CD4-positive, alpha-beta T cell (primary cell): ENCODE data around the gene TECPR1. TPM values are rescaled to one million over a fixed set of nuclear protein-coding genes. Genes with fewer than 3 reads are reported as not detected.

Experiments
- ATAC-seq: fragments of 200-7000 bp; cut with Tn5 transposase; one replicate; pipeline ENCODE4 v1.10.0; 2022; ENCODE audit warnings: mild to moderate bottlenecking; ENCODE audit not compliant: poor library complexity
- CTCF ChIA-PET: fragments of 350-600 bp; sonication (Branson Sonifier 250); formaldehyde crosslinking; loops from one replicate; lab custom pipeline; 2021; ENCODE audit warnings: antibody characterized with exemption, inconsistent platforms; lab: Charles Lee
- POLR2A ChIA-PET: fragments of 350-600 bp; sonication (Branson Sonifier 250); formaldehyde crosslinking; loops from one replicate; lab custom pipeline; 2021; ENCODE audit warnings: antibody characterized with exemption, inconsistent platforms; lab: Charles Lee
- DNase-seq, 14 experiments: peaks; one replicate each; pipeline ENCODE4 v3.0.0-alpha.2; 2013 to 2020; ENCODE audit warnings: mixed read lengths in 2 of 14
- H3K27ac ChIP-seq, 2 donors: one replicate each; pipeline versions ENCODE4 v1.5.1 to v1.7.0; 2013; ENCODE audit warnings: low read length in 2 of 2, low read depth in 1 of 2, mild to moderate bottlenecking in 1 of 2
- H3K27me3 ChIP-seq, 2 experiments: 1 replicate in 1 of 2; 2 replicates in 1 of 2; pipeline versions ENCODE4 v1.6.1 to v1.7.0; 2013; ENCODE audit warnings: low read length in 2 of 2, control low read depth in 1 of 2, mild to moderate bottlenecking in 1 of 2, moderate library complexity in 1 of 2; ENCODE audit not compliant: insufficient read depth in 2 of 2, control insufficient read depth in 1 of 2
- H3K36me3 ChIP-seq: one replicate; pipeline ENCODE4 v1.6.1; 2013; ENCODE audit warnings: low read length, control low read depth; ENCODE audit not compliant: insufficient read depth
- H3K4me1 ChIP-seq: one replicate; pipeline ENCODE4 v1.6.1; 2013; ENCODE audit warnings: low read length, control low read depth; ENCODE audit not compliant: insufficient read depth
- H3K4me3 ChIP-seq: one replicate; pipeline ENCODE4 v1.5.1; 2013; ENCODE audit warnings: mild to moderate bottlenecking, low read length, moderate library complexity
- H3K9me3 ChIP-seq, 2 experiments: 1 replicate in 1 of 2; 2 replicates in 1 of 2; pipeline versions ENCODE4 v1.6.1 to v1.7.0; 2013; ENCODE audit warnings: low read length in 2 of 2, mild to moderate bottlenecking in 2 of 2, control low read depth in 1 of 2, moderate library complexity in 1 of 2; ENCODE audit not compliant: control insufficient read depth in 1 of 2, insufficient read depth in 1 of 2
- H3K27ac Mint-ChIP-seq: one replicate; pipeline ENCODE4 v1.8.0; 2020; ENCODE audit warnings: mixed read lengths
- H3K27me3 Mint-ChIP-seq: one replicate; pipeline ENCODE4 v1.8.0; 2021; ENCODE audit warnings: mixed read lengths
- H3K36me3 Mint-ChIP-seq: one replicate; pipeline ENCODE4 v1.8.0; 2021; ENCODE audit warnings: low read depth, mixed read lengths
- H3K4me1 Mint-ChIP-seq: one replicate; pipeline ENCODE4 v1.8.0; 2021; ENCODE audit warnings: low read depth, mixed read lengths
- H3K4me3 Mint-ChIP-seq: one replicate; pipeline ENCODE4 v1.8.0; 2020; ENCODE audit warnings: mild to moderate bottlenecking, mixed read lengths
- H3K9me3 Mint-ChIP-seq: one replicate; pipeline ENCODE4 v1.8.0; 2020; ENCODE audit warnings: mixed read lengths
- CTCF ChIP-seq: fragments of 200-600 bp; IDR thresholded peaks from one replicate; pipeline ENCODE4 v1.8.0; 2022; ENCODE audit warnings: antibody characterized with exemption, mild to moderate bottlenecking
- intact Hi-C, 2 experiments: fragments of 100-400 bp; cut with DNase I in 1 of 2; cut with micrococcal nuclease in 1 of 2; formaldehyde crosslinking; loops; one replicate each; pipeline versions ENCODE4 v1.15.1 to v1.9.0; 2023 to 2025; cut with DNase I, micrococcal nuclease
- total RNA-seq, 174 experiments: library from RNA in 2 of 174; stranded (reverse) in 2 of 174; gene quantifications; one replicate each; pipeline ENCODE4 v1.2.3 and lab custom pipeline; 2021 to 2026

The TECPR1 gene
- total RNA-seq, 2 experiments from 2014 or later = 85.9 to 90.4 TPM

- DNase-seq (no peak), ATAC-seq (no peak)
- ChIA-PET POLR2A (interaction anchor here (1.6 kb wide), 1 partner anchor 17 kb away, joined by 7 read pairs; no protein-coding TSS in a partner anchor), CTCF (no interaction called here)
- H3K4me1 ChIP-seq = no peaks in the 10 kb centered on the region
- H3K27me3 Mint-ChIP-seq = no peaks in the 10 kb centered on the region
- H3K4me3 Mint-ChIP-seq = no peak overlapping the region
- H3K27ac ChIP-seq = no peak overlapping the region
- no peak for TF ChIP-seq CTCF
- intact Hi-C loops = no loop called here
- H3K36me3 Mint-ChIP-seq = peaks cover 52% of the 10 kb centered on the region
- H3K9me3 ChIP-seq = no peaks in the 10 kb centered on the region
- H3K36me3 ChIP-seq = peaks cover 65% of the 10 kb centered on the region
- no peaks in the 10 kb centered on the region for H3K9me3 Mint-ChIP-seq
- H3K27me3 ChIP-seq = no peaks in the 10 kb centered on the region
- H3K27ac Mint-ChIP-seq = no peak overlapping the region
- no peaks in the 10 kb centered on the region for H3K4me1 Mint-ChIP-seq
- H3K4me3 ChIP-seq = no peak overlapping the region
These were observed 18.6 kb downstream of the TECPR1 start for GRCh38 chr7:98233219-98234070.

- H3K4me1 Mint-ChIP-seq = no peaks in the 10 kb centered on the region
- H3K9me3 Mint-ChIP-seq = no peaks in the 10 kb centered on the region
- no peak overlapping the region for H3K27ac Mint-ChIP-seq
- ATAC-seq (no peak), DNase-seq (no peak)
- Histone ChIP-seq H3K4me1 (no peaks in the 10 kb centered on the region), H3K9me3 (no peaks in the 10 kb centered on the region), H3K36me3 (peaks cover 65% of the 10 kb centered on the region), H3K4me3 (no peak overlapping the region), H3K27ac (no peak overlapping the region), H3K27me3 (no peaks in the 10 kb centered on the region)
- no peaks in the 10 kb centered on the region for H3K27me3 Mint-ChIP-seq
- H3K4me3 Mint-ChIP-seq = no peak overlapping the region
- no peak for TF ChIP-seq CTCF
- POLR2A ChIA-PET = interaction anchor here (1.6 kb wide), 1 partner anchor 18 kb away, joined by 7 read pairs; no protein-coding TSS in a partner anchor
- intact Hi-C loops = no loop called here
- CTCF ChIA-PET = no interaction called here
- peaks cover 52% of the 10 kb centered on the region for H3K36me3 Mint-ChIP-seq
These were observed 19.2 kb downstream of the TECPR1 start for GRCh38 chr7:98232799-98233198.

- H3K27ac Mint-ChIP-seq = no peak overlapping the region
- POLR2A ChIA-PET = interaction anchor here (1.6 kb wide), 1 partner anchor 19 kb away, joined by 7 read pairs; no protein-coding TSS in a partner anchor
- Histone ChIP-seq H3K4me3 (no peak overlapping the region), H3K36me3 (peaks cover 66% of the 10 kb centered on the region), H3K27me3 (no peaks in the 10 kb centered on the region), H3K4me1 (no peaks in the 10 kb centered on the region), H3K27ac (no peak overlapping the region), H3K9me3 (no peaks in the 10 kb centered on the region)
- TF ChIP-seq CTCF = no peak
- H3K4me1 Mint-ChIP-seq = no peaks in the 10 kb centered on the region
- no peaks in the 10 kb centered on the region for H3K9me3 Mint-ChIP-seq
- H3K27me3 Mint-ChIP-seq = no peaks in the 10 kb centered on the region
- CTCF ChIA-PET = no interaction called here
- DNase-seq (no peak), ATAC-seq (no peak)
- no peak overlapping the region for H3K4me3 Mint-ChIP-seq
- peaks cover 54% of the 10 kb centered on the region for H3K36me3 Mint-ChIP-seq
- intact Hi-C loops = no loop called here
These were observed 19.8 kb downstream of the TECPR1 start for GRCh38 chr7:98232263-98232585.
